Fibroblast of lung (primary cell): Measurements from ENCODE around the gene AHCYL1. TPM values are rescaled to one million over a fixed set of nuclear protein-coding genes. Genes with fewer than 3 reads are reported as not detected.

Experiments used
- DNase-seq, 2 donors: peaks; one replicate each; pipeline versions ENCODE4 v3.0.0 to v3.0.0-alpha.2; 2010; ENCODE audit warnings: low read depth in 2 of 2
- H2AFZ ChIP-seq: 2 replicates; pipeline ENCODE4 v1.5.1; 2012; ENCODE audit warnings: low read length, control low read depth, inconsistent platforms
- H3K27ac ChIP-seq: 2 replicates; pipeline ENCODE4 v1.5.1; 2011; ENCODE audit warnings: low read length, control low read depth; ENCODE audit not compliant: insufficient read depth
- H3K27me3 ChIP-seq: 2 replicates; pipeline ENCODE4 v1.5.1; 2011; ENCODE audit warnings: mild to moderate bottlenecking, low read length; ENCODE audit not compliant: control insufficient read depth, insufficient read depth
- H3K36me3 ChIP-seq: 2 replicates; pipeline ENCODE4 v1.5.1; 2011; ENCODE audit warnings: low read length; ENCODE audit not compliant: control insufficient read depth, insufficient read depth
- H3K4me1 ChIP-seq: 2 replicates; pipeline ENCODE4 v1.5.1; 2011; ENCODE audit warnings: low read length; ENCODE audit not compliant: control insufficient read depth, insufficient read depth; ENCODE audit errors: extremely low read depth
- H3K4me2 ChIP-seq: 2 replicates; pipeline ENCODE4 v1.5.1; 2011; ENCODE audit warnings: low read length, control low read depth; ENCODE audit not compliant: insufficient read depth; ENCODE audit errors: extremely low read depth
- H3K4me3 ChIP-seq, 4 experiments: fragments of 200-600 bp in 1 of 4; sonication (generic) in 1 of 4; replicated peaks in 1 of 4; 2 replicates each; pipeline ENCODE4 v1.5.1; 2011 to 2016; ENCODE audit warnings: low read length in 4 of 4, low read depth in 3 of 4, mild to moderate bottlenecking in 3 of 4, control low read depth in 2 of 4, inconsistent platforms in 1 of 4, mixed read lengths in 1 of 4; ENCODE audit not compliant: insufficient read depth in 1 of 4; ENCODE audit errors: control extremely low read depth in 1 of 4
- H3K79me2 ChIP-seq: 2 replicates; pipeline ENCODE4 v1.5.1; 2012; ENCODE audit warnings: mild to moderate bottlenecking, low read length, inconsistent platforms; ENCODE audit not compliant: control insufficient read depth, insufficient read depth
- H3K9ac ChIP-seq: 2 replicates; pipeline ENCODE4 v1.5.1; 2011; ENCODE audit warnings: mild to moderate bottlenecking, low read length, control low read depth; ENCODE audit not compliant: insufficient read depth
- H3K9me3 ChIP-seq: 2 replicates; pipeline ENCODE4 v1.5.1; 2012; ENCODE audit warnings: low read depth, low read length; ENCODE audit not compliant: control insufficient read depth, insufficient read depth
- H4K20me1 ChIP-seq: 2 replicates; pipeline ENCODE4 v1.5.1; 2011; ENCODE audit warnings: low read length; ENCODE audit not compliant: control insufficient read depth, insufficient read depth; ENCODE audit errors: extremely low read depth
- CTCF ChIP-seq, 2 donors: IDR thresholded peaks in 1 of 2; conservative IDR thresholded peaks in 1 of 2; 1 replicate in 1 of 2; 2 replicates in 1 of 2; pipeline ENCODE4 v1.5.1; 2011 to 2012; ENCODE audit warnings: low read length in 2 of 2, control low read depth in 1 of 2, inconsistent platforms in 1 of 2, low read depth in 1 of 2, mild to moderate bottlenecking in 1 of 2
- EZH2 ChIP-seq: IDR thresholded peaks from 2 replicates; pipeline ENCODE4 v1.5.1; 2012; ENCODE audit warnings: low read length, control low read depth, mild to moderate bottlenecking; ENCODE audit errors: missing control alignments
- polyA plus RNA-seq, 2 donors: library from polyadenylated mRNA; depleted of rRNA in 1 of 2; stranded (reverse) in 1 of 2; unstranded in 1 of 2; fragments of >200 nt; gene quantifications; 2 replicates each; pipeline ENCODE4 v1.2.1, GENCODE V29; 2011 to 2012; ENCODE audit warnings: missing spikeins in 1 of 2
- total RNA-seq: library from RNA; depleted of rRNA; stranded (reverse); fragments of >200 nt; gene quantifications from 2 replicates; pipeline ENCODE4 v1.2.1, GENCODE V29; 2014

The AHCYL1 gene
- total and polyA plus RNA-seq, 2 donors (not counting 1 experiment from before 2014, with no cell fraction given) = 70.5 to 83.3 TPM

- H3K27me3 ChIP-seq = no peaks in the 10 kb centered on the region
- H3K4me3 ChIP-seq = no peak overlapping the region
- no peak for DNase-seq
- H3K9me3 ChIP-seq = no peaks in the 10 kb centered on the region
- H3K79me2 ChIP-seq = peaks cover 23% of the 10 kb centered on the region
- H2AFZ ChIP-seq = no peak overlapping the region
- H3K36me3 ChIP-seq = peaks cover 1% of the 10 kb centered on the region
- no peak for TF ChIP-seq EZH2
- TF ChIP-seq CTCF (conservative IDR thresholded peaks at IDR 0.05 in 1 of 2, IDR thresholded peaks at IDR 0.05 in 1 of 2; ENCODE audit: low read depth in 1 of 2, low read length in 2 of 2) = no peak
- no peak overlapping the region for H3K9ac ChIP-seq
- peaks cover 1% of the 10 kb centered on the region for H3K4me1 ChIP-seq
- H4K20me1 ChIP-seq = no peaks in the 10 kb centered on the region
- no peak overlapping the region for H3K27ac ChIP-seq
- no peak overlapping the region for H3K4me2 ChIP-seq
These were observed 13.3 kb downstream of the AHCYL1 start for GRCh38 chr1:109997867-109998229.

- H3K9ac ChIP-seq = no peak overlapping the region
- TF ChIP-seq CTCF (conservative IDR thresholded peaks at IDR 0.05 in 1 of 2, IDR thresholded peaks at IDR 0.05 in 1 of 2; ENCODE audit: low read depth in 1 of 2, low read length in 2 of 2) = no peak
- TF ChIP-seq EZH2 = no peak
- no peak overlapping the region for H3K27ac ChIP-seq
- H3K4me1 ChIP-seq = peaks cover 22% of the 10 kb centered on the region
- no peak for DNase-seq
- H3K4me3 ChIP-seq = no peak overlapping the region
- no peak overlapping the region for H2AFZ ChIP-seq
- H3K36me3 ChIP-seq = no peaks in the 10 kb centered on the region
- no peaks in the 10 kb centered on the region for H4K20me1 ChIP-seq
- no peaks in the 10 kb centered on the region for H3K27me3 ChIP-seq
- H3K79me2 ChIP-seq = peaks cover 37% of the 10 kb centered on the region
- H3K9me3 ChIP-seq = no peaks in the 10 kb centered on the region
- H3K4me2 ChIP-seq = no peak overlapping the region
These were observed 18.1 kb downstream of the AHCYL1 start for GRCh38 chr1:110002695-110003094.

GRCh38 chr1:110003747-110004428 lies 19.3 kb downstream of the AHCYL1 start:
- Histone ChIP-seq H2AFZ (no peak overlapping the region), H3K27ac (peak overlapping the region; percentile 73), H3K4me3 (peak overlapping the region; percentile 5 to 37 (median 28)), H4K20me1 (no peaks in the 10 kb centered on the region), H3K79me2 (peaks cover 32% of the 10 kb centered on the region), H3K9me3 (no peaks in the 10 kb centered on the region), H3K36me3 (no peaks in the 10 kb centered on the region), H3K27me3 (no peaks in the 10 kb centered on the region), H3K4me1 (peaks cover 22% of the 10 kb centered on the region), H3K4me2 (peak overlapping the region; percentile 87), H3K9ac (peak overlapping the region; percentile 14)
- peak; percentile 98 to 99 for DNase-seq
- TF ChIP-seq CTCF (conservative IDR thresholded peaks at IDR 0.05 in 1 of 2, IDR thresholded peaks at IDR 0.05 in 1 of 2; ENCODE audit: low read depth in 1 of 2, low read length in 2 of 2) = no peak
- TF ChIP-seq EZH2 = no peak
